Stimulated activated CD8-positive, alpha-beta memory T cell treated with anti-CD3 and anti-CD28 coated beads, Interleukin-2, amount 100 ng/mL, for 48 hours (primary cell): ENCODE measurements around the gene LYST.
"Not testable (repeated sequence)": the region's sequence is repeated elsewhere in the genome, so short reads cannot be mapped to it uniquely, and the experiment has no call there.

ENCODE experiments used
- DNase-seq, 2 donors: peaks; one replicate each; pipeline ENCODE4 v3.0.0-alpha.2; 2020; ENCODE audit warnings: low read depth in 2 of 2

The LYST gene

GRCh38 chr1:235638612-235639011 is 228.1 kb downstream of the LYST start:
- not testable (repeated sequence) for DNase-seq

GRCh38 chr1:235637756-235638534 is 228.8 kb downstream of the LYST start:
- DNase-seq, result no peak

- DNase-seq, result no peak
Measured at GRCh38 chr1:235635938-235636662, 230.6 kb downstream of the LYST start.

- no peak for DNase-seq
Measured at GRCh38 chr1:235632506-235633401, 234.0 kb downstream of the LYST start.

GRCh38 chr1:235631816-235632215 is 234.9 kb downstream of the LYST start:
- no peak for DNase-seq

GRCh38 chr1:235628316-235629005 is 238.2 kb downstream of the LYST start:
- DNase-seq, result no peak

GRCh38 chr1:235625831-235626230 is 240.9 kb downstream of the LYST start:
- DNase-seq, result no peak

- no peak for DNase-seq
Measured at GRCh38 chr1:235625340-235625739, 241.4 kb downstream of the LYST start.

- no peak for DNase-seq
Measured at GRCh38 chr1:235624721-235625333, 241.9 kb downstream of the LYST start.

- no peak for DNase-seq
Measured at GRCh38 chr1:235622936-235623779, 243.5 kb downstream of the LYST start.

GRCh38 chr1:235619149-235619548 is 247.6 kb downstream of the LYST start:
- DNase-seq, result not testable (repeated sequence)

- no peak for DNase-seq
Measured at GRCh38 chr1:235617808-235618207, 248.9 kb downstream of the LYST start.

- DNase-seq, result no peak
Measured at GRCh38 chr1:235617140-235617539, 249.6 kb downstream of the LYST start.

GRCh38 chr1:235614442-235614954 is 252.2 kb downstream of the LYST start:
- DNase-seq, result no peak

- DNase-seq, result no peak
Measured at GRCh38 chr1:235613602-235614001, 253.1 kb downstream of the LYST start.

GRCh38 chr1:235612761-235613160 is 253.9 kb downstream of the LYST start:
- no peak for DNase-seq
